GM20000 (cell line): Measurements from ENCODE around the gene ASB3.
"Not testable (repeated sequence)": the region's sequence is repeated elsewhere in the genome, so short reads cannot be mapped to it uniquely, and the experiment has no call there.

ENCODE experiments used
- DNase-seq: peaks from one replicate; pipeline ENCODE4 v3.0.0; 2012; ENCODE audit warnings: low spot score
- TF ChIP-seq, protein P1 (sequence below): IDR thresholded peaks from 2 replicates; pipeline ENCODE4 v1.5.1; 2012; ENCODE audit warnings: mild to moderate bottlenecking, control low read depth; ENCODE audit errors: extremely low read depth, missing control alignments

Gene ASB3

DNA sequence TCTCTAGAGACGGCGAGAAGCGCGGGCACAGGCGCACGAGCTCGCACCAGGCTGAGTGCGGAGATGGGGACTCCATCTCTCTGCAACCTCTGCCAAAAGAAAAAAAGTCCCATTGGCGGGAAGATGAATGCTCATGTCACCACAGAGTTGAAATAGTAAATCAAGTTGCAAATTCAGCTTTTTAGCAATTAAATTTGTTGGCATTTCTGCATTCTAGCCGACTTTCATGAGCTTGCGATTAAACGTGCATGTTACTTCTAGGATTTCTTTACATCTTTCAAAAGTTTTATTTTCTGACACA lies 18.6 kb downstream of the ASB3 start:
- DNase-seq = no peak
- TF ChIP-seq, protein P1, sequence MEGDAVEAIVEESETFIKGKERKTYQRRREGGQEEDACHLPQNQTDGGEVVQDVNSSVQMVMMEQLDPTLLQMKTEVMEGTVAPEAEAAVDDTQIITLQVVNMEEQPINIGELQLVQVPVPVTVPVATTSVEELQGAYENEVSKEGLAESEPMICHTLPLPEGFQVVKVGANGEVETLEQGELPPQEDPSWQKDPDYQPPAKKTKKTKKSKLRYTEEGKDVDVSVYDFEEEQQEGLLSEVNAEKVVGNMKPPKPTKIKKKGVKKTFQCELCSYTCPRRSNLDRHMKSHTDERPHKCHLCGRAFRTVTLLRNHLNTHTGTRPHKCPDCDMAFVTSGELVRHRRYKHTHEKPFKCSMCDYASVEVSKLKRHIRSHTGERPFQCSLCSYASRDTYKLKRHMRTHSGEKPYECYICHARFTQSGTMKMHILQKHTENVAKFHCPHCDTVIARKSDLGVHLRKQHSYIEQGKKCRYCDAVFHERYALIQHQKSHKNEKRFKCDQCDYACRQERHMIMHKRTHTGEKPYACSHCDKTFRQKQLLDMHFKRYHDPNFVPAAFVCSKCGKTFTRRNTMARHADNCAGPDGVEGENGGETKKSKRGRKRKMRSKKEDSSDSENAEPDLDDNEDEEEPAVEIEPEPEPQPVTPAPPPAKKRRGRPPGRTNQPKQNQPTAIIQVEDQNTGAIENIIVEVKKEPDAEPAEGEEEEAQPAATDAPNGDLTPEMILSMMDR = no peak

DNA sequence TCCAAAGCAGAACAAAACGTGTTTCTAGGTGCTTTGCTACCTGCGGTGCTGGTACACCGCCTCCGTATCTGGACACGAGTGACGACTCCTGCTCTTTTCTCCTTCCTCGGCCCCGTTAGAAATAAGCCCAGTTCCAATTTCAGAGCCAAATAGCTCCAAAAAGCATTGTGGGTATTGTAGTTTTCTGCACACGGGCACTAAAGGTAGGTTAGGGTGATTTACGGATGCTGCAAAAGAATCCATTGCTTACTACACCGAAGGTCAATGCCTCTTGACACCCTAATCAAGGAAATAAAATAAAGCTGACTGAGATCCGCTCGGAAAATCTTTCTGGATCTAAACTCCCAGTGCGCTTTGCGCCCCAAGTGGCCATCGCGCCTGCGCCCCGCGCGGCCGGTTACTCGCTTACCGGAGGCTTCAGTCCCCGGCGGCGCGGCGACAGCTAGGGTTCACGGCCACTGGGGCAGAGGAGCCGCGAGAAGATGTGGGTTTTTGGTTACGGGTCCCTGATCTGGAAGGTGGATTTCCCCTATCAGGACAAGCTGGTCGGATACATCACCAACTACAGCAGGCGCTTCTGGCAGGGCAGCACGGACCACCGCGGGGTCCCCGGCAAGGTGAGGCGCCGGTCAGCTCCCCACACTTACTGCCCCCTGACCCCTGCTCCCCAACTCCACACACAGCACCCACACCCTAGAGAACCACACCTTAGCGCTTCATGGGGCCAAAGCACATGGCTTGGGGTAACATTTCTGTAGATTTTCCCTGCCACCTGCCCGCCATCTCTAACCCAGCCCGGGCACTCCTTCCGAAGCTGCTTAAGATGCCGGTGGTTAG lies 19.1 kb downstream of the ASB3 start, which contains the start of gene CHAC2:
Gene CHAC2, plus strand, starts transcription at position 400 of the 837 bp plus-strand sequence. Its CDS starts 83 bp downstream, at position 483.
- TF ChIP-seq, protein P1 = no peak
- DNase-seq = peak; percentile 83

DNA sequence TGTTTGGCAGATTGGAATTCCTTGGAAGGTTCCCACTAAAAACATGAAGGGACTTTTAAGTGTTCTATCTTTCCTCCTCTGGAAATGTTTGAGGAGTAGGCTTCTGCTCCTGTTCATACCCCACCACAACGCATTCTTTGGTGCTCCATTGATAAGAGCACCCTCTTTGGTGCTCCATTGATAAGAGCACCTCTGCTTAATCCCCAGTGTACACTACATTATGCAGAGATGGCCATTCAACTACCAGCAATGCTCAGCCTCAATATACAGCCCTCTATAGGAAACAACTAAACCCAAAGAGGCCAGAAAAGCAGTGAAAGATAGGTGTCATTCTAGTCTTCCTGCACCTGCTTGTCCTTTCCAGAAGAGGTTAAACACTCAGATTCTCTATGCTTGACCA lies 21.0 kb downstream of the ASB3 start:
- TF ChIP-seq, protein P1 = no peak
- no peak for DNase-seq

DNA sequence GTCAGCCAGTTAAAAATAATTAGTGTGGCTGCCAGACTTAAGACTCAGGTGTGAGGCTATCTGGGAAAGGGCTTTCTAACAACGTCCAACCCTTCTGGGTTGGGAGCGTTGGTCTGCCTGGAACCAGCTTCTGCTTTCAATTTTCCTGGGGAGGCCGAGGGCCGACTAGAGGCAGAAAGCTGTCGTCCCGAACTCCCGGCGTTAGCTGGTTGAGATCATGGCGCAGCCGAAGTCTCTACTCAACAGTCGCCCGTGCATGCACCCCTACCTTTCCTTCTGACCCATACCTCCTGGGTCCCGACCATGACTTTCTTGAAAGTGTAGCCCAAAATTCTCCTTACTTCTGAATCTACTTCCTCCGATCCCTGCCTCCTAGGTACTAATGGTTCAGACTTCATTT lies 29.5 kb downstream of the ASB3 start:
- DNase-seq = not testable (repeated sequence)

DNA sequence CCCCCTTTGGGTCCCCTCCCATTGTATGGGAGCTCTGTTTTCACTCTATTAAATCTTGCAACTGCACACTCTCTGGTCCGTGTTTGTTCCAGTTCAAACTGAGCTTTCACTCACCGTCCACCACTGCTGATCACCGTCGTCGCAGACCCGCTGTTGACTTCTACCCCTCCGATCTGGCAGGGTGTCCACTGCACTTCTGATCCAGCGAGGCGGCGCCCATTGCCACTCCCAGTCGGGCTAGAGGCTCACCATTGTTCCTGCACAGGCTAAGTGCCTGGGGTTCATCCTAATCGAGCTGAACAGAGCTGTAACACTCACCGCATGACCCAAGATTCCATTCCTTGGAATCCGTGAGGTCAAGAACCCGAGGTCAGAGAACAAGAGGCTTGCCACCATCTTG lies 30.1 kb downstream of the ASB3 start:
- TF ChIP-seq, protein P1 = no peak
- no peak for DNase-seq

DNA sequence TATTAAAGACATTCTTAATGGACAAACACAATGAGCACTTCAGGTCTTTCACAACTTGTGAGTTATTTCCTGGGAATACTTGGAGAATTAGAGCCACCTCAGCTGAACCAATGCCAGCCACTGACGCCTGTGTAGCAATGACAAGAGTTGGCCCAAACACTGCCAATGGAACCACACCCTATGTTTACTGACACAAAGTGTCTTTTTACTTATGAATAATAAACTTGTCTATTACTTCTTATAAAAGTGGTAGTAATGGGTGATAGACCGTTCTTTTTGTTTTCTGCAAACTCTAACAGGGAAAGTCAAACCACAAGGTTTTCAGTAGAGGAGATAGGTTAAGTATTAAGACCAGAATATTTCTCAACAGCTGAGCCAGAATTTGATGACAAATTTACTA lies 31.6 kb downstream of the ASB3 start:
- TF ChIP-seq, protein P1 = no peak
- no peak for DNase-seq

DNA sequence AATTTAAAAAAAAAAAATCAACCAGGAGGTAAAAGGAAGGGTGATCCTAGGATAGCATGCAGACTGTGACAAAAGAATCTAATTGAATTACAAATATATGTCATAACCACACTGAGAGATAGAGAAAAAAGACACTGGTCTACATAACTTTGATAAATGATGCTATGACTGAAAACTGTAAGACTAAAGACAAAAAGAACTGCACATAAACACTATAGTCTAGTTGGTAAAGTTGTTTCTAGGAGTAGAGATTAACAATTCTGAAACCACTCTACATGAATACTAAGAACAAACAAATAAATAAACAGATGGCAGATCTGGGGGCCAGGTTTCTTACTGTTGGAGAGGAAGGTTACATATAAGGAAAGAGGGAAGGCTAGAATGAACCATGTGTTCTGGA lies 33.7 kb downstream of the ASB3 start:
- DNase-seq = no peak
- TF ChIP-seq, protein P1 = no peak

DNA sequence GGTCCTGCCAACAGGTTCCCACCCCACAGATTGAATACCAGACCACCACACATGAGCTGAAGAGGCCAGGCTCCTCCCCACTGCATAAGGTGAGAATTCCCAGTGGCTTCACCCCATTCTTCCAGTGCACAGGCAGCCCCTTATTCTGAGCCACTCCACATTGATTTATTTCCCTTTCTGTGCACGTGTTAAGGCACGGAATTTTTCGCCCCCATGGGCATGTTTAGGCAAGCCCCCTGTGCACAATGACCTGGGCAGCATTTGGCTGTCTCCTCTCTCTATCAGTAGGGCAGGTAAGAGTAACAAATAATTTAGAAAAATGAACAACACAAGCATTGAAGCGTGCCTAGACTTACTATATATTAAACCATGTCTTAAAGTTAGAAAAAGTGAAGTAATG lies 34.4 kb downstream of the ASB3 start:
- DNase-seq = no peak
- TF ChIP-seq, protein P1 = no peak
